Measurements from ENCODE around the gene CAPN11.

DNA sequence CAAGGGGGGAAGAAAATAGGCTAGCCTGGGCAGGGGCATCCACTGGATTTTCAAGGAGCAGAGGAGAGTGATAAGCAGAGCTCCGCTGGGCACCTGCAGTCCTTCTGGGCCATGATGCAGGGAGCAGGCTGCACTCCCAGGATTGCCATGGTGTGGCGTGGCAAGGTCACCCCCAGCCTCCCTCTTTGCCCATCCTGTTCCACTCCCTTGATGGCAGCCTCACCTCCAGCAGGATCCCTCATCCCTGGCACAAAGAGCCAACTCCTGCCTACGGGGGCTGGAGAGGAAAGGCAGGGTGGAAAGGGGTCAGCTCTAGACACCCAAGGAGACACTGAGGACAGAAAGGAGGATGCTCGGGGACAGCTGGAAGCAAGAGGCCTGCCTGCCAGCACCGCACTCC lies 35.7 kb downstream of the CAPN11 start:
- no peak for TF ChIP-seq ELF1 (tag; IDR thresholded peaks at IDR 0.05)
- TF ChIP-seq EP300 (IDR thresholded peaks at IDR 0.05; ENCODE audit: low read length), result no peak
- TF ChIP-seq SIN3A (IDR thresholded peaks at IDR 0.05; ENCODE audit: borderline replicate concordance in 2 of 2, control insufficient read depth in 1 of 2, low read depth in 2 of 2, low read length in 2 of 2), result no peak
- TF ChIP-seq NFIC (IDR thresholded peaks at IDR 0.05), result no peak
- TF ChIP-seq ZZZ3 (IDR thresholded peaks at IDR 0.05), result no peak
- TF ChIP-seq TAL1 (IDR thresholded peaks at IDR 0.05), result no peak
- TF ChIP-seq, protein P1, sequence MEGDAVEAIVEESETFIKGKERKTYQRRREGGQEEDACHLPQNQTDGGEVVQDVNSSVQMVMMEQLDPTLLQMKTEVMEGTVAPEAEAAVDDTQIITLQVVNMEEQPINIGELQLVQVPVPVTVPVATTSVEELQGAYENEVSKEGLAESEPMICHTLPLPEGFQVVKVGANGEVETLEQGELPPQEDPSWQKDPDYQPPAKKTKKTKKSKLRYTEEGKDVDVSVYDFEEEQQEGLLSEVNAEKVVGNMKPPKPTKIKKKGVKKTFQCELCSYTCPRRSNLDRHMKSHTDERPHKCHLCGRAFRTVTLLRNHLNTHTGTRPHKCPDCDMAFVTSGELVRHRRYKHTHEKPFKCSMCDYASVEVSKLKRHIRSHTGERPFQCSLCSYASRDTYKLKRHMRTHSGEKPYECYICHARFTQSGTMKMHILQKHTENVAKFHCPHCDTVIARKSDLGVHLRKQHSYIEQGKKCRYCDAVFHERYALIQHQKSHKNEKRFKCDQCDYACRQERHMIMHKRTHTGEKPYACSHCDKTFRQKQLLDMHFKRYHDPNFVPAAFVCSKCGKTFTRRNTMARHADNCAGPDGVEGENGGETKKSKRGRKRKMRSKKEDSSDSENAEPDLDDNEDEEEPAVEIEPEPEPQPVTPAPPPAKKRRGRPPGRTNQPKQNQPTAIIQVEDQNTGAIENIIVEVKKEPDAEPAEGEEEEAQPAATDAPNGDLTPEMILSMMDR (IDR thresholded peaks at IDR 0.05 in 2 of 3, conservative IDR thresholded peaks at IDR 0.05 in 1 of 3; ENCODE audit: insufficient read depth in 2 of 3, low read depth in 1 of 3, low read length in 3 of 3), result no peak
- TF ChIP-seq ZNF561 (CRISPR knock-in tag; conservative IDR thresholded peaks at IDR 0.05), result no peak
- no peak for TF ChIP-seq ZNF184 (CRISPR knock-in tag; IDR thresholded peaks at IDR 0.05)
- no peak for TF ChIP-seq ETV6 (IDR thresholded peaks at IDR 0.05; ENCODE audit: borderline replicate concordance in 1 of 2, low read depth in 2 of 2, low read length in 1 of 2)
- TF ChIP-seq ETV6 (CRISPR knock-in tag; IDR thresholded peaks at IDR 0.05; ENCODE audit: borderline replicate concordance), result no peak
- TF ChIP-seq ZSCAN29 (IDR thresholded peaks at IDR 0.05), result no peak

Data from K562 (cell line).